Superior temporal gyrus (tissue), 1 donor: ENCODE data around the gene C16orf95.
"Not testable (repeated sequence)": the region's sequence is repeated elsewhere in the genome, so short reads cannot be mapped to it uniquely, and the experiment has no call there.

ENCODE experiments used
- DNase-seq: peaks from one replicate; pipeline ENCODE4 v3.0.0-alpha.2; 2016; ENCODE audit errors: extremely low spot score

C16orf95 gene

GRCh38 chr16:87346517-87347060 lies 29.4 kb upstream of the C16orf95 start:
- no peak for DNase-seq

GRCh38 chr16:87345726-87346424 lies 28.7 kb upstream of the C16orf95 start:
- DNase-seq, result no peak

GRCh38 chr16:87344931-87345631 lies 27.9 kb upstream of the C16orf95 start:
- DNase-seq, result no peak

GRCh38 chr16:87344165-87344930 lies 27.2 kb upstream of the C16orf95 start:
- no peak for DNase-seq

GRCh38 chr16:87343753-87344050 lies 26.5 kb upstream of the C16orf95 start:
- no peak for DNase-seq

GRCh38 chr16:87342978-87343752 lies 26.0 kb upstream of the C16orf95 start:
- no peak for DNase-seq

GRCh38 chr16:87342504-87342903 lies 25.3 kb upstream of the C16orf95 start:
- DNase-seq, result no peak

GRCh38 chr16:87340198-87340597 lies 23.0 kb upstream of the C16orf95 start:
- DNase-seq, result no peak

- not testable (repeated sequence) for DNase-seq
Observed at GRCh38 chr16:87339724-87340105, 22.5 kb upstream of the C16orf95 start.

GRCh38 chr16:87339086-87339723 lies 22.0 kb upstream of the C16orf95 start:
- DNase-seq, result no peak

GRCh38 chr16:87338155-87338765 lies 21.1 kb upstream of the C16orf95 start:
- DNase-seq, result no peak

GRCh38 chr16:87337262-87337771 lies 20.1 kb upstream of the C16orf95 start:
- DNase-seq, result no peak

- no peak for DNase-seq
Observed at GRCh38 chr16:87336434-87337240, 19.4 kb upstream of the C16orf95 start.

GRCh38 chr16:87335625-87336433 lies 18.6 kb upstream of the C16orf95 start:
- DNase-seq, result no peak

- no peak for DNase-seq
Observed at GRCh38 chr16:87334651-87335624, 17.7 kb upstream of the C16orf95 start.

- DNase-seq, result no peak
Observed at GRCh38 chr16:87333581-87334331, 16.6 kb upstream of the C16orf95 start.

GRCh38 chr16:87333101-87333500 lies 15.9 kb upstream of the C16orf95 start:
- DNase-seq, result peak; percentile 74
